Osteoblast (primary cell): ENCODE results near the gene ABLIM2. TPM values are rescaled to one million over a fixed set of nuclear protein-coding genes. Genes with fewer than 3 reads are reported as not detected.

Source experiments
- DNase-seq: peaks from one replicate; pipeline ENCODE4 v3.0.0; 2011; ENCODE audit warnings: low spot score, mixed read lengths; ENCODE audit not compliant: insufficient read length; ENCODE audit errors: missing footprints
- H2AFZ ChIP-seq: 2 replicates; pipeline ENCODE4 v1.6.0; 2011; ENCODE audit warnings: mild to moderate bottlenecking, low read length
- H3K27ac ChIP-seq: 2 replicates; pipeline ENCODE4 v1.5.1; 2011; ENCODE audit warnings: mild to moderate bottlenecking, low read depth, low read length, moderate library complexity
- H3K27me3 ChIP-seq: 2 replicates; pipeline ENCODE4 v1.6.0; 2012; ENCODE audit warnings: mild to moderate bottlenecking, control low read depth, inconsistent platforms, low read length, moderate library complexity; ENCODE audit not compliant: insufficient read depth
- H3K36me3 ChIP-seq: 2 replicates; pipeline ENCODE4 v1.5.1; 2011; ENCODE audit warnings: mild to moderate bottlenecking, low read length, control low read depth, moderate library complexity; ENCODE audit not compliant: insufficient read depth
- H3K4me1 ChIP-seq: 2 replicates; pipeline ENCODE4 v1.5.1; 2011; ENCODE audit warnings: mild to moderate bottlenecking, low read length, control low read depth, moderate library complexity; ENCODE audit not compliant: insufficient read depth
- H3K4me2 ChIP-seq: 2 replicates; pipeline ENCODE4 v1.6.0; 2011; ENCODE audit warnings: mild to moderate bottlenecking, low read length; ENCODE audit not compliant: insufficient read depth
- H3K4me3 ChIP-seq: fragments of 200-600 bp; sonication (generic); 3 replicates; pipeline ENCODE4 v1.5.1; 2012; ENCODE audit warnings: mild to moderate bottlenecking, low read length, inconsistent platforms; ENCODE audit not compliant: insufficient read depth
- H3K79me2 ChIP-seq: 2 replicates; pipeline ENCODE4 v1.6.0; 2012; ENCODE audit warnings: mild to moderate bottlenecking, low read length, control low read depth, inconsistent platforms; ENCODE audit not compliant: insufficient read depth
- H3K9me3 ChIP-seq: 2 replicates; pipeline ENCODE4 v1.5.1; 2011; ENCODE audit warnings: low read depth, low read length, control low read depth
- H4K20me1 ChIP-seq: 2 replicates; pipeline ENCODE4 v1.6.0; 2012; ENCODE audit warnings: mild to moderate bottlenecking, low read length, control low read depth; ENCODE audit not compliant: insufficient read depth
- CTCF ChIP-seq: IDR thresholded peaks from 2 replicates; pipeline ENCODE4 v1.5.1; 2011; ENCODE audit warnings: mild to moderate bottlenecking, low read depth, low read length, moderate library complexity; ENCODE audit errors: extremely low read depth
- total RNA-seq: library from RNA; depleted of rRNA; stranded (reverse); fragments of >200 nt; gene quantifications from 2 replicates; pipeline ENCODE4 v1.2.3, GENCODE V29; 2012

The ABLIM2 gene
- total RNA-seq, 1 donor: 0.36 TPM

- H4K20me1 ChIP-seq: no peaks in the 10 kb centered on the region
- no peaks in the 10 kb centered on the region for H3K4me1 ChIP-seq
- no peaks in the 10 kb centered on the region for H3K9me3 ChIP-seq
- H3K36me3 ChIP-seq: no peaks in the 10 kb centered on the region
- H3K4me2 ChIP-seq: no peak overlapping the region
- TF ChIP-seq CTCF: no peak
- DNase-seq: no peak
- no peak overlapping the region for H3K27ac ChIP-seq
- no peaks in the 10 kb centered on the region for H3K79me2 ChIP-seq
- H2AFZ ChIP-seq: no peak overlapping the region
- H3K27me3 ChIP-seq: peaks cover 48% of the 10 kb centered on the region
- no peak overlapping the region for H3K4me3 ChIP-seq
These were observed 87.6 kb downstream of the ABLIM2 start for GRCh38 chr4:8070736-8071718.

- H3K4me3 ChIP-seq: no peak overlapping the region
- H2AFZ ChIP-seq: no peak overlapping the region
- no peaks in the 10 kb centered on the region for H3K4me1 ChIP-seq
- no peak for TF ChIP-seq CTCF
- DNase-seq: peak; percentile 58
- H3K36me3 ChIP-seq: no peaks in the 10 kb centered on the region
- no peak overlapping the region for H3K4me2 ChIP-seq
- H3K79me2 ChIP-seq: no peaks in the 10 kb centered on the region
- peaks cover 41% of the 10 kb centered on the region for H3K27me3 ChIP-seq
- H3K27ac ChIP-seq: no peak overlapping the region
- no peaks in the 10 kb centered on the region for H4K20me1 ChIP-seq
- H3K9me3 ChIP-seq: peaks cover 5% of the 10 kb centered on the region
These were observed 89.4 kb downstream of the ABLIM2 start for GRCh38 chr4:8069102-8069752.

- Histone ChIP-seq H3K4me1 (no peaks in the 10 kb centered on the region), H2AFZ (no peak overlapping the region), H3K27me3 (peaks cover 41% of the 10 kb centered on the region), H3K27ac (no peak overlapping the region), H3K36me3 (no peaks in the 10 kb centered on the region), H3K4me2 (no peak overlapping the region), H4K20me1 (no peaks in the 10 kb centered on the region), H3K79me2 (no peaks in the 10 kb centered on the region), H3K4me3 (no peak overlapping the region), H3K9me3 (peaks cover 15% of the 10 kb centered on the region)
- no peak for TF ChIP-seq CTCF
- DNase-seq: peak; percentile 64
These were observed 90.4 kb downstream of the ABLIM2 start for GRCh38 chr4:8067945-8068896.
